ENCODE results near the gene FBXL14. TPM values are rescaled to one million over a fixed set of nuclear protein-coding genes. Genes with fewer than 3 reads are reported as not detected.
A peak's percentile ranks its signal among the peaks of the same experiment; 100 is the strongest.

Gene FBXL14
- total and polyA plus RNA-seq, 9 of the 15 experiments (the other 6 are each of a cell fraction or from before 2014, with no cell fraction given), result 0.13 to 9.8 (median 3.3) TPM

GRCh38 chr12:1594261-1595025 is at the start of gene FBXL14 (continued):
- no peak for TF ChIP-seq STAT6 (CRISPR knock-in tag; IDR thresholded peaks at IDR 0.05)
- TF ChIP-seq NFE2 (IDR thresholded peaks at IDR 0.05; ENCODE audit: low read depth), result no peak
- 0 out of 2 replicates have a peak, but pooled peaks have one; percentile 30 for TF ChIP-seq RAD51 (IDR thresholded peaks at IDR 0.05; ENCODE audit: borderline replicate concordance, low read depth)
- TF ChIP-seq MED1 (CRISPR knock-in tag; IDR thresholded peaks at IDR 0.05; ENCODE audit: borderline replicate concordance), result no peak
- peak; percentile 65 for TF ChIP-seq BHLHE40 (IDR thresholded peaks at IDR 0.05; ENCODE audit: low read length)
- TF ChIP-seq GABPB2 (CRISPR knock-in tag; conservative IDR thresholded peaks at IDR 0.05), result no peak
- TF ChIP-seq ZBTB26 (CRISPR knock-in tag; IDR thresholded peaks at IDR 0.05), result no peak
- no peak for TF ChIP-seq MBD1 (CRISPR knock-in tag; IDR thresholded peaks at IDR 0.05)
- no peak for TF ChIP-seq ZNF280B (CRISPR knock-in tag; IDR thresholded peaks at IDR 0.05)
- TF ChIP-seq MYC (IDR thresholded peaks at IDR 0.05; ENCODE audit: low read depth, low read length), result 0 out of 2 replicates have a peak, but pooled peaks have one; percentile 4
- no peak for TF ChIP-seq MYC (CRISPR knock-in tag; IDR thresholded peaks at IDR 0.05; ENCODE audit: borderline replicate concordance, low read depth)
- peak; percentile 92 for TF ChIP-seq GABPA (tag; conservative IDR thresholded peaks at IDR 0.05; ENCODE audit: low read depth)
- no peak for TF ChIP-seq SMARCB1 (IDR thresholded peaks at IDR 0.05; ENCODE audit: insufficient read length, low read depth)
- TF ChIP-seq CXXC5 (CRISPR knock-in tag; IDR thresholded peaks at IDR 0.05), result peak; percentile 79
- peak; percentile 25 for TF ChIP-seq POU5F1 (IDR thresholded peaks at IDR 0.05; ENCODE audit: borderline replicate concordance, low read depth, low read length, partially characterized antibody)
- TF ChIP-seq PREB (CRISPR knock-in tag; IDR thresholded peaks at IDR 0.05), result no peak
- TF ChIP-seq ZKSCAN8 (CRISPR knock-in tag; IDR thresholded peaks at IDR 0.05), result no peak
- no peak for TF ChIP-seq POLR2AphosphoS5 (IDR thresholded peaks at IDR 0.05; ENCODE audit: control insufficient read depth, insufficient read depth, low read depth, low read length)
- peak; percentile 76; the same call in 1 of the 2 replicates for TF ChIP-seq FOXJ2 (tag; IDR thresholded peaks at IDR 0.05)
